GM21786 (cell line): ENCODE measurements around the gene SPSB3.

Experiments used
- ATAC-seq: cut with Tn5 transposase; IDR thresholded peaks from one replicate; pipeline ENCODE4 v1.9.1; 2021; ENCODE audit not compliant: unreplicated experiment

Gene SPSB3

GRCh38 chr16:1790261-1790610, 7.9 kb upstream of the SPSB3 start:
- ATAC-seq: no peak

DNA sequence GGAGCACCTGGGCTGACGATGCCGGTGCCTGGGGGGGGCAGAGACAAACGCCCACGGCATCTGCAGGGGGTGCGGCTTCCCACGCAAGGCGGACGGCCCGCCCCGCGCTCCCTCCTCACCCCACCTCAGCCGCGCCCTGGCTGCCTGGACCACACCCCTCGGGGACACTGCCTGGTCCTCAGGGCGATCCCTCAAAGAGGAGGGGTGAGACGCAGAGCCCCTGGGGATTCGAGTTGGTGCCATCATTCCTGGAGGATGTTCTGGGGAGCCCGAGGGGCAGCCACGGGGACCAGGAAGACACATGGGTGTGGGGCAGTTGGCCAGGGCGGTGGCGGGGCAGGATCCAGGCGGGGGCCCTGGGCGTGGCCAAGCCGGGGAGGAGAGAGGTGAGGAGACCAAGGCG, 7.3 kb upstream of the SPSB3 start:
- ATAC-seq: no peak

DNA sequence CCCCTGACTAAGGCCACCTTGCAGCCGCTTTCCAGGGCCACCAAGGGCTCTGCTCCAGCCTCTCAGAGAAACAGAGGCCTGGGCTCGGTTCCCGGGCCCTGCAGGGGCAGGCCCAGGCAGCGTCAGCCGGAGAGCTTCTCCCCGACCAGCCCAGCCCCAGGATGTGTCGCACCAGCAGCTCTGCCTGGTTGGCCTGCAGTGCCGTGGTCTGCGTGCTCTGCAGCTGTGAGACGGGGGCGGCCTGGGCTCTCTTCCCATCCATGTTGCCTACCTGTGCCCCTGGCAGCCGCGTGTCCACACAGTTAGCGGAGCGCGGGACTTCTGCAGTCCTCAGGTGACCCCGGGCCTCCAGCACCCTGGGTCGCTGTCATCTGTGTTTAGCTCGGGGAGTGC, 6.3 kb upstream of the SPSB3 start:
- ATAC-seq: no peak

DNA sequence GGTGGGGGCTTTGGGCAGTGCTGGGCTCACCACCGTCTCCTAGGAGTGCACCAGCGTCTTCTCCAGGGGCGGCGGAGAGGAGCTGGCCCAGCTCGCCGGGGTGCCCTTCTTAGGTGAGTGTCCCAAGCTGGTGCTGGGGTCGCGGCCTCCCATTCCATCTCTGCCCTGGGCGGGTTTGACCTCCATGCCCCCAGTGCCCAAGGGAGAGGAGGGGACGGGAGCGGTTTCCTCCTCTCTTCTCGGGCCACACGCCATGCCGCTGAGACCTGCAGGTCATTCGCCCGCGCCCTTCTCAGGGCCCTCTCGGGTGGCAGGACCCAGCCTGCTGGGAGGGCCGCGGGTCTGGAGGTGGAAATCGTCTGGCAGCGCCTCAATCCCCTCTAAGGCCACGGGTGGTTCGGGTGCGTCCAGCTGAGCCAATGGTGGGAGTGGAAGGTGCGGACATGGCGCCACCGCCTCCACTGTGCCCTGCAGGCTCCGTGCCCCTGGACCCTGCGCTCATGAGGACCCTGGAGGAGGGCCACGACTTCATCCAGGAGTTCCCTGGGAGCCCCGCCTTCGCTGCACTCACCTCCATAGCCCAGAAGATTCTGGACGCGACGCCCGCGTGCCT, 5.8 kb upstream of the SPSB3 start:
- ATAC-seq: no peak

GRCh38 chr16:1787322-1788094, 5.1 kb upstream of the SPSB3 start:
- no peak for ATAC-seq

- ATAC-seq: no peak
Observed at GRCh38 chr16:1787056-1787321, 4.6 kb upstream of the SPSB3 start.

DNA sequence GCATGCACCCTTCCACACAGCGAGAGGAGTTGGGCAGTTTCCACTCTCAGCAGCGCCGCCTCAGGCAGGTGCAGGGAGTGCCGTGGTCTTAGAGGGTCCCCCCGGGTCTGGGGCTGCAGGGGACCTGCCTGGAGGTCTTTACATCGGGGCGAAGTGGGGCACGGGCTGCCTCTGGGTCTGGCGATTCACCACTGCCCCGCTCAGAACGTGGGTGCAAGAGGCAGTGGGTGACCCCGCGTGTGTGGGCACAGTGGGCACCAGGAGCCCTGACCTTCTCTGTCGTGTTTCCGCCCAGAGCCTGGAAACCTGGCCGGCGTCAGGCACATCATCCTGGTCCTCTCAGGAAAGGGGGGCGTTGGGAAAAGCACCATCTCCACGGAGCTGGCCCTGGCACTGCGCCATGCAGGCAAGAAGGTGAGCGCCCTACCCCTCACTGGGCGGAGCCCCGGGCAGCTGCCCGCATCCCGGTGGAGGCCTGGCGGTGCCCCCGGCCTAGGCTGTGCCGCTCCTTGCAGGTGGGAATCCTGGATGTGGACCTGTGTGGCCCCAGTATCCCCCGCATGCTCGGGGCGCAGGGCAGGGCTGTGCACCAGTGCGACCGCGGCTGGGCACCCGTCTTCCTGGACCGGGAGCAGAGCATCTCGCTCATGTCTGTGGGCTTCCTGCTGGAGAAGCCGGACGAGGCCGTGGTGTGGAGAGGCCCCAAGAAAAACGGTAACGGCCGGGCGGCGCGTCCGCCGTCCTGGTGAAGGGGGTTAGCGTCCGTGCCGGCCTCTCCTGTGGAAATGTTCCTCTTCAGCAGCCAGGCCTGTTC, 4.1 kb upstream of the SPSB3 start:
- no peak for ATAC-seq

GRCh38 chr16:1785846-1786170, 3.4 kb upstream of the SPSB3 start:
- ATAC-seq: no peak

- no peak for ATAC-seq
Observed at GRCh38 chr16:1784977-1785845, 2.8 kb upstream of the SPSB3 start.

GRCh38 chr16:1781758-1782407, 488 bp downstream of the SPSB3 start:
- no peak for ATAC-seq

DNA sequence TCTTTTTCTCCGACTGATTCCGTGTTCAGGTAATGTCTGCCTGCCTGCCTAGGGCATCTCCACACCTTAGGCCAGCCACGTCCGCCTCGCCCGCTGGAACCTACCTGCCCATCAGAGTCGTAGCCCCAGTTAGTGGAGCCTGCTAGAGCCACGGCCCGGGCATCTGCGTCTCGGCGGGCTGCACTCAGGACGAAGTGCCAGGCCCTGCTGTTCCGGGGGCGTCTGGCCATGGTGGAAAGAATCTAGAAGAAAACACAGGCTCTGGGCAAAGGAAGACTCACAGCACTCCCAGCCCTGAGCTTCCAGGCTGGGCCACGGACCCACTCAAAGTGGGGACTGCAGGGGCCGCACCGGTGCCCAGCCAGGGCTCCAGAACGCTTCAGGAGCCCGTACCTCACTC, 1.1 kb downstream of the SPSB3 start:
- no peak for ATAC-seq

GRCh38 chr16:1780677-1781072, 1.7 kb downstream of the SPSB3 start:
- no peak for ATAC-seq

- ATAC-seq: no peak
Observed at GRCh38 chr16:1779741-1780676, 2.4 kb downstream of the SPSB3 start.

DNA sequence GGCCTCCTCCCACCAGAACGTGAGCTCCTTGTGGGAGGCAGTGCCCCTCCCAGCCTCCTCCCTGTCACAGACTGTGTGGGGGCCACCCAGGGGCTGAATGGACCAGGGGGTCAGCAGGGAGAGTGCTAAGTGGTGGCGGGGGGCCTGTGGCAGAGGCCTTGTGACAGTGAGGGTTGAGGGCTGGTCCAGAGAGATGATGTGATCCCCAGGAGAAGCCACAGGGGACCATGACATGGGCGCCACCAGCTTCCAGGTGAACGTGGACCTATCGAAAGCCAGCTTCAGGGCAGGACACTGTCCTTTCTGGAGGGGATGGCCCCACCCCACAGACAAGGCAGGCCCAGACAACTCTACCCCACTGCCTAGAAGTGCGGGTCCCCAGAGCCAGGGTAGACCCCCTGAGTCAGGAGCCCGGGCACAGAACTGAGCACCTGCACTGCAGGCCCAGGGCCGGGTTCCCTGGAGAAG, 3.1 kb downstream of the SPSB3 start:
- ATAC-seq: no peak

DNA sequence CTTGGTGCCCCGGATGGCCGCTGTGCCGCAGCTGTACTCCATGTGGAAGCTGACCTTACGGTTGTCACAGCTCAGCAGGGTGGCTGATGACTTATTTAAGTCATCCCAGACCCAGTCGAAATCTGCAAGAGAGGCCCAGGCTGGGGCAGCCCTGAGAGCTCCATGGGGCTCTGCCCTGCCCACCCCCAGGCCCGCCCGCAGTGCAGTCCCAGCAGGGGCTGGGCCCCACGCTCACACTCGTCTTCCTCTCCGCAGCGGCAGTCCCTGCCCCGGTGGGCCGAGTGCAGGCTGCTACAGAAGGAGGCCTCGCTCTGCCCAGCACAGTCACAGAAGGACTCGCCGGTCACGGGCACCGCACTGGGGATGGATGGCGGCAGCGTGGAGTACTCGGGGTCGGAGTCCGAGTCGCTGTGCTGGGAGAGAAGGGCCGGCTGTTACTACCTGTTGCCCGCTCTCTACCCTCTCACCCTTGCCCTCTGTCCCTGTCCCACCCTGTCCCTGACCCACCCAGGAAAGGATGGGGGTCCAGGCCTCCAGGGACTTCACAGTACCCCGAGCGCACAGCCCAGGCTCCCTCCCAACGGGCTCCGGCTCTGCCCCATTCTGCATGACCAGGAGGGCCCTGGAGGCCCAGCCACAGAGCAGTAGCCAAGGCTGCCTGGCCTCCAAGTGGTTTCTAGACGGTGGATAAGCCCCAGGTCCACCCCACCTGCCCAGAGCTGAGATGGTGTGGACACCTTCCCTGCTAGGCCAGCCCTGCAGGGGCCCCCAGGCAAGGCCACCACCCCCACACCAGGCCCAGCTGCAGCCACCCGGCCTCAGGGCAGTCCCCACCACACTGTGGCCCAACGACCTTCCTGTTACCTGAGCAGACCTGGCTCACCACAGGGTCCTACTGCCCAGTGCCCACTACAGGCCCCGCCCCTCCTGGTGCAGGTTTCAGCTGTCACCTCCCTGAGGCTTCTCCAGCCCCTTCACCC, 3.9 kb downstream of the SPSB3 start:
- ATAC-seq: no peak

DNA sequence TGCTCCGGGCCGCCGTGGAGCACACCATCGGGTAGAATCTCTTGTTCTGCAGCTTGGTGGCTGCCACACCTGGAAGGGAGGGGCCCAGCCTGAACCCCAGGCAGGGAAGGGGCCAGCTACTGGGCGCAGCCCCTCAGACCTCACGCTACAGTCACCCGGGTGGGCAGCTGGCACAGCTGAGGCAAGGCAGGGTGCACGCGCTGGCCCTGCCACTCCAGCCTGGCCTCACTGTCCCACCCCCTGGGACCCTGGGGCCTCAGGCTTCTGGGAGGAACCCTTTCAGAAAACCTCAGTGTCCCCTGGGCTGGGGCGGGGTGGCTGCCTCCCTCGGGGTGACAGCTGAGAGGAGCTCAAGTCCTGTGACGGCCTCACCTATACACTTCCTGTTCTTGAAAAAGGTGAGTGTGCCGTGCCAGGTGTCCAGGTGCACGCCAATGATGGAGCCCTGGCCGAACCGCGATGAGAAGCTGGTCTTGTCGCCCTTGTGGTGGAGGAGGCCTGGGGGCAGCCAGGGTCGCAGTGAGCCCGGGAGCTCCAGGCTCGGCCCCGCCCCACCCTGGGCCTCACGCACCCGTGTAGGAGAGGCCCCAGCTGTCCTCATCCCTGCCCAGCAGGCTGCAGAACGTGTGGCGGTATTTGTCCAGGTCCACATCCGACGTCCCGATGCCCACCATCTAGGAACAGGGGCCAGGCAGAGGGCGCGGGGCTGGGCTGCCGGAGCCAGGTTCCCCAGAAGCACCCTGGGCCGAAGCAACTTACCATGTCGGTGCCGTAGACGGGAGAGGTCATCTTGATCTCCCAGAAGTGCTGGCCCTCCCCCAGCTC, 4.8 kb downstream of the SPSB3 start:
- no peak for ATAC-seq

DNA sequence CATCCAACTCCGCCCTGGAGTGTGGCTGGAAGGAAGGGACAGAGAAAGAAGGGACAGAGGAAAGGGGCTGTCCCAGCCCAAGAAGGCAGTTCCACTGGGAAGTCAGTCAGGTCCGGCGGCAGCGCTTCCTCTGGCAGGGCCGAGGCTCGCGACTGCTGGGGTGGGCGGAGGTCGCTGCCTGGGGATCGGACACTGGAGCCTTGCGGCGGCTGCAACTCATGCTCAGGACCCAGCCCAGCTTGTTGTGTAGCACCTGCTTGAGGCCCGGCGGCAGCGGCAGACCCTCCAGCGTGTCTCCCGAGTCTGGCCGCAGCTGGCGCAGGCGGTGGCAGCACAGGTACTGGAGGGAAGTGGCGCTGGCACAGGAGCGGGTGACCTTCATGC, 5.4 kb downstream of the SPSB3 start:
- ATAC-seq: no peak

GRCh38 chr16:1776672-1776955, 5.8 kb downstream of the SPSB3 start:
- ATAC-seq: no peak
